H1 (cell line): Measurements from ENCODE around the gene NPR1. TPM values are rescaled to one million over a fixed set of nuclear protein-coding genes. Genes with fewer than 3 reads are reported as not detected.

Experiments
- CTCF ChIA-PET: fragments of 300-600 bp; sonication (Branson Sonifier 250); formaldehyde crosslinking; loops from one replicate; lab custom pipeline; 2021; ENCODE audit not compliant: partially characterized antibody; lab: Charles Lee
- POLR2A ChIA-PET: fragments of 300-600 bp; sonication (Branson Sonifier 250); formaldehyde crosslinking; loops from one replicate; lab custom pipeline; 2021; ENCODE audit warnings: inconsistent platforms; ENCODE audit not compliant: partially characterized antibody; lab: Charles Lee
- DNase-seq, 2 experiments: peaks; one replicate each; pipeline versions ENCODE4 v3.0.0 to v3.0.0-alpha.2; 2010 to 2022; ENCODE audit warnings: low spot score in 2 of 2, low read depth in 1 of 2, mixed read lengths in 1 of 2
- FAIRE-seq: peaks from 2 replicates; lab custom pipeline; 2011; peaks lifted over from hg19 to GRCh38; lab: Jason Lieb, UNC
- H2AFZ ChIP-seq: 2 replicates; pipeline ENCODE4 v1.8.1; 2012; ENCODE audit warnings: low read length, inconsistent platforms
- H2AK5ac ChIP-seq: 2 replicates; pipeline ENCODE4 v1.6.1; 2013; ENCODE audit warnings: low read depth, low read length
- H2BK120ac ChIP-seq: replicated peaks from 2 replicates; pipeline ENCODE3; 2013; ENCODE audit warnings: low read depth, low read length, inconsistent platforms
- H2BK12ac ChIP-seq: 2 replicates; pipeline ENCODE4 v1.6.1; 2013; ENCODE audit warnings: low read depth, low read length
- H2BK15ac ChIP-seq: 2 replicates; pipeline ENCODE4 v1.6.1; 2013; ENCODE audit warnings: low read length
- H2BK20ac ChIP-seq: 2 replicates; pipeline ENCODE4 v1.6.1; 2013; ENCODE audit warnings: low read length
- H2BK5ac ChIP-seq: 2 replicates; pipeline ENCODE4 v1.6.1; 2013; ENCODE audit warnings: low read depth, low read length
- H3K14ac ChIP-seq: 2 replicates; pipeline ENCODE4 v1.6.1; 2013; ENCODE audit warnings: inconsistent platforms; ENCODE audit not compliant: insufficient read length
- H3K18ac ChIP-seq: 2 replicates; pipeline ENCODE4 v1.6.1; 2013; ENCODE audit warnings: low read length; ENCODE audit errors: extremely low read depth
- H3K23ac ChIP-seq: 2 replicates; pipeline ENCODE4 v1.6.1; 2013; ENCODE audit warnings: inconsistent platforms; ENCODE audit not compliant: insufficient read length
- H3K23me2 ChIP-seq: 2 replicates; pipeline ENCODE4 v1.6.1; 2013; ENCODE audit warnings: low read depth, low read length
- H3K27ac ChIP-seq: 2 replicates; pipeline ENCODE4 v1.6.1; 2011; ENCODE audit warnings: low read depth, low read length, inconsistent platforms
- H3K27me3 ChIP-seq, 4 experiments: replicated peaks in 1 of 4; 1 replicate in 1 of 4; 2 replicates in 3 of 4; pipeline versions ENCODE4 v1.6.1 to v1.8.1; 2011 to 2013; ENCODE audit warnings: low read length in 3 of 4, mild to moderate bottlenecking in 3 of 4, inconsistent platforms in 2 of 4, mixed read lengths in 2 of 4, moderate library complexity in 1 of 4; ENCODE audit not compliant: control insufficient read depth in 3 of 4, insufficient read depth in 3 of 4; ENCODE audit errors: extremely low read depth in 1 of 4
- H3K36me3 ChIP-seq, 4 experiments: 2 replicates each; pipeline versions ENCODE4 v1.6.1 to v1.8.1; 2011 to 2013; ENCODE audit warnings: mild to moderate bottlenecking in 4 of 4, low read length in 3 of 4, moderate library complexity in 2 of 4, control low read depth in 1 of 4, inconsistent platforms in 1 of 4; ENCODE audit not compliant: insufficient read depth in 4 of 4, control insufficient read depth in 2 of 4
- H3K4ac ChIP-seq: replicated peaks from 2 replicates; pipeline ENCODE3; 2013; ENCODE audit warnings: low read length, low read depth, mixed read lengths, inconsistent platforms; ENCODE audit not compliant: insufficient read length
- H3K4me1 ChIP-seq, 4 experiments: replicated peaks in 1 of 4; 1 replicate in 1 of 4; 2 replicates in 3 of 4; pipeline versions ENCODE4 v1.6.1 to v1.8.1; 2011 to 2013; ENCODE audit warnings: low read length in 3 of 4, inconsistent platforms in 2 of 4, mixed read lengths in 1 of 4; ENCODE audit not compliant: insufficient read depth in 4 of 4, control insufficient read depth in 3 of 4
- H3K4me2 ChIP-seq, 2 experiments: 2 replicates each; pipeline versions ENCODE4 v1.6.1 to v1.8.1; 2011 to 2013; ENCODE audit warnings: low read depth in 2 of 2, low read length in 2 of 2, control low read depth in 1 of 2, inconsistent platforms in 1 of 2, mild to moderate bottlenecking in 1 of 2; ENCODE audit not compliant: insufficient read depth in 1 of 2
- H3K4me3 ChIP-seq, 4 experiments: fragments of 200-600, 300-600 bp in 1 of 4; sonication (generic), shearing (Covaris generic), sonication (Bioruptor Twin) in 1 of 4; 2 replicates each; pipeline versions ENCODE4 v1.5.1 to v1.8.1; 2011 to 2016; ENCODE audit warnings: low read length in 4 of 4, low read depth in 3 of 4, control low read depth in 2 of 4, inconsistent platforms in 2 of 4, mild to moderate bottlenecking in 2 of 4, mixed read lengths in 1 of 4, moderate library complexity in 1 of 4; ENCODE audit not compliant: insufficient read depth in 2 of 4; ENCODE audit errors: extremely low read depth in 1 of 4
- H3K56ac ChIP-seq: replicated peaks from 2 replicates; pipeline ENCODE3; 2013; ENCODE audit warnings: low read depth, mild to moderate bottlenecking, mixed read lengths, low read length, inconsistent platforms; ENCODE audit not compliant: insufficient read length
- H3K79me1 ChIP-seq: 2 replicates; pipeline ENCODE4 v1.6.1; 2013; ENCODE audit warnings: low read depth, low read length, control low read depth
- H3K79me2 ChIP-seq, 2 experiments: 2 replicates each; pipeline versions ENCODE4 v1.6.1 to v1.8.1; 2012 to 2013; ENCODE audit warnings: low read length in 2 of 2, mild to moderate bottlenecking in 2 of 2, inconsistent platforms in 1 of 2; ENCODE audit not compliant: insufficient read depth in 2 of 2, control insufficient read depth in 1 of 2
- H3K9ac ChIP-seq, 4 experiments: replicated peaks in 1 of 4; 1 replicate in 1 of 4; 2 replicates in 3 of 4; pipeline versions ENCODE4 v1.6.1 to v1.8.1; 2011 to 2013; ENCODE audit warnings: low read depth in 3 of 4, low read length in 3 of 4, control low read depth in 2 of 4, mild to moderate bottlenecking in 2 of 4, moderate library complexity in 2 of 4, inconsistent platforms in 1 of 4; ENCODE audit errors: extremely low read depth in 1 of 4
- H3K9me3 ChIP-seq, 2 experiments: 2 replicates each; pipeline versions ENCODE4 v1.6.1 to v1.8.1; 2012 to 2013; ENCODE audit warnings: mild to moderate bottlenecking in 2 of 2, moderate library complexity in 2 of 2, control low read depth in 1 of 2, inconsistent platforms in 1 of 2, low read depth in 1 of 2, low read length in 1 of 2, mixed read lengths in 1 of 2; ENCODE audit not compliant: insufficient read depth in 2 of 2
- H4K20me1 ChIP-seq, 2 experiments: replicated peaks in 1 of 2; 2 replicates each; pipeline versions ENCODE3 to v1.8.1; 2011 to 2013; ENCODE audit warnings: inconsistent platforms in 2 of 2, low read length in 2 of 2, mild to moderate bottlenecking in 1 of 2; ENCODE audit not compliant: insufficient read depth in 2 of 2, control insufficient read depth in 1 of 2
- H4K5ac ChIP-seq: 2 replicates; pipeline ENCODE4 v1.6.1; 2013; ENCODE audit warnings: low read length, low read depth, mixed read lengths, inconsistent platforms; ENCODE audit not compliant: insufficient read length
- H4K8ac ChIP-seq: 2 replicates; pipeline ENCODE4 v1.8.0; 2013; ENCODE audit warnings: mild to moderate bottlenecking, moderate library complexity, low read length, inconsistent platforms; ENCODE audit not compliant: insufficient read depth; ENCODE audit errors: extremely low read depth
- H4K91ac ChIP-seq: replicated peaks from 2 replicates; pipeline ENCODE3; 2013; ENCODE audit warnings: low read length, mixed read lengths, inconsistent platforms; ENCODE audit not compliant: insufficient read length
- CBX5 ChIP-seq: fragments of 300-800, 300-1000 bp; sonication (generic); IDR thresholded peaks from 2 replicates; pipeline ENCODE4 v1.7.1; 2016; ENCODE audit warnings: antibody characterized with exemption, low read length, low read depth
- CREB1 ChIP-seq: IDR thresholded peaks from 2 replicates; pipeline ENCODE4 v1.6.1; 2012; ENCODE audit warnings: inconsistent platforms
- HDAC2 ChIP-seq, 2 experiments: fragments of 300-600 bp in 1 of 2; sonication (generic) in 1 of 2; IDR thresholded peaks; 2 replicates each; pipeline ENCODE4 v1.6.1; 2011 to 2012; ENCODE audit warnings: low read depth in 2 of 2, low read length in 2 of 2, mild to moderate bottlenecking in 2 of 2, moderate library complexity in 2 of 2, borderline replicate concordance in 1 of 2, inconsistent platforms in 1 of 2
- POU5F1 ChIP-seq: IDR thresholded peaks from 2 replicates; pipeline ENCODE4 v1.6.1; 2011; ENCODE audit warnings: low read depth, mild to moderate bottlenecking, low read length, moderate library complexity
- RAD21 ChIP-seq, 2 experiments: IDR thresholded peaks in 1 of 2; conservative IDR thresholded peaks in 1 of 2; 2 replicates each; pipeline ENCODE4 v1.6.1; 2011; ENCODE audit warnings: low read depth in 2 of 2, low read length in 2 of 2, improper control_type of control experiment in 1 of 2, inconsistent platforms in 1 of 2, mild to moderate bottlenecking in 1 of 2, moderate library complexity in 1 of 2
- RNF2 ChIP-seq: fragments of 200-900, 300-1000 bp; sonication (generic); IDR thresholded peaks from 2 replicates; pipeline ENCODE4 v1.7.1; 2016; ENCODE audit warnings: borderline replicate concordance, low read depth, mild to moderate bottlenecking, antibody characterized with exemption, low read length; ENCODE audit not compliant: poor library complexity, severe bottlenecking; ENCODE audit errors: missing control alignments
- SP2 ChIP-seq: IDR thresholded peaks from 2 replicates; pipeline ENCODE4 v1.6.1; 2012; ENCODE audit warnings: mild to moderate bottlenecking, low read length, inconsistent platforms
- TAF1 ChIP-seq: IDR thresholded peaks from 2 replicates; pipeline ENCODE4 v1.6.1; 2011; ENCODE audit warnings: mild to moderate bottlenecking, low read depth, low read length
- TBP ChIP-seq: IDR thresholded peaks from 2 replicates; pipeline ENCODE4 v1.6.1; 2011; ENCODE audit warnings: low read depth, low read length, improper control_type of control experiment
- TCF12 ChIP-seq: IDR thresholded peaks from 2 replicates; pipeline ENCODE4 v1.6.1; 2011; ENCODE audit warnings: low read depth, mild to moderate bottlenecking, low read length
- WGBS, 2 experiments: shearing (Covaris generic) in 1 of 2; methylation state at CpG; one replicate each; pipeline versions ENCODE4 v1.1.6 to v1.1.7; 2013 to 2015; ENCODE audit warnings: low lambda C conversion rate in 2 of 2, mixed read lengths in 2 of 2, inconsistent platforms in 1 of 2, low coverage in 1 of 2, missing lambda C conversion rate in 1 of 2; ENCODE audit not compliant: insufficient replicate concordance in 2 of 2, insufficient coverage in 1 of 2, insufficient read length in 1 of 2; ENCODE audit errors: extremely low coverage in 1 of 2, missing lambda C conversion rate in 1 of 2; 5-methylcytosine and 5-hydroxymethylcytosine counted together
- polyA plus RNA-seq, 7 experiments: library from polyadenylated mRNA; depleted of rRNA in 3 of 7; stranded (reverse) in 5 of 7; unstranded in 2 of 7; fragments of >200 nt in 5 of 7; fragments of 200-250 nt in 2 of 7; gene quantifications; 1 replicate in 5 of 7; 2 replicates in 1 of 7; 4 replicates in 1 of 7; pipeline versions ENCODE4 v1.2.1 to v1.2.3, GENCODE V29; 2011 to 2013; ENCODE audit warnings: missing spikeins in 2 of 7, mixed read lengths in 2 of 7
- total RNA-seq: library from RNA; stranded (reverse); fragmentation: NEBNext Ultra II Directional; extraction: Animal tissue kit (Norgen Biotek cat#: 25700); gene quantifications from 2 replicates; pipeline ENCODE4 v1.2.1, GENCODE V29; 2021
- TF ChIP-seq, protein P1 (sequence below): IDR thresholded peaks from 2 replicates; pipeline ENCODE4 v1.6.1; 2011; ENCODE audit warnings: low read length, improper control_type of control experiment

The NPR1 gene
- total and polyA plus RNA-seq, 2 of the 8 experiments (the other 6 are each of a cell fraction or from before 2014, with no cell fraction given) = 11.7 to 13.2 TPM

DNA sequence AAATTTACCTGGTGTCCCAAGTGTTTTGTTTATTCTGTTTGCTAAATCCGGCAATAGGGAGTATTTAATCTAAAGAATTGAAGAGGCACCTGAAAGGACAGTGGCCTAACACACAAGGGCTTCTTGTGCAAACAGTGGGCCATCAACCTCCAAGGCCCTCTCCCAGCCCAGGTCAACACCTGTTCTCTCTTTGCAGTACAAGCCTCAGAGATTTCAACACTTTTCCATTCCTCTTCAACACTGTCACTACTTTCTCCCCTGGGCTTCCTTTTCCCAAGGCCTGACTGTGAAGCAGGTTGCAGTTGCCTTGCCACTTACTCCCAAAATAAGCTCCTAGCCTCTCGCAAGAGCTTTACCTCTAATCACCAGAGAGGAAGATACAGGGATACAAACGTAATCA is 23.2 kb upstream of the NPR1 start:
- peaks cover 0 to 4% (median 2%) of the 10 kb centered on the region in 4 experiments; a peak in 2 of 7 replicates for H3K4me1 ChIP-seq
- no peak overlapping the region for H2BK5ac ChIP-seq
- H2BK12ac ChIP-seq = no peak overlapping the region
- H4K91ac ChIP-seq = no peak overlapping the region
- H3K18ac ChIP-seq = no peak overlapping the region
- H3K23ac ChIP-seq = no peak overlapping the region
- no peak overlapping the region for H3K4me3 ChIP-seq
- H4K8ac ChIP-seq = no peak overlapping the region
- H2AK5ac ChIP-seq = no peak overlapping the region
- no peak overlapping the region for H3K4me2 ChIP-seq
- H3K4ac ChIP-seq = no peak overlapping the region
- H4K20me1 ChIP-seq = peaks cover 0 to 5% of the 10 kb centered on the region in 2 experiments
- CTCF ChIA-PET = interaction anchor here (0.8 to 1.4 kb wide), 3 partner anchors 8 to 117 kb away, joined by 3 to 5 read pairs (median 3); partner anchors contain the start of gene S100A1
- no peaks in the 10 kb centered on the region for H3K9me3 ChIP-seq
- DNase-seq (no peak), FAIRE-seq (no peak)
- no peaks in the 10 kb centered on the region for H3K23me2 ChIP-seq
- no peaks in the 10 kb centered on the region for H3K27me3 ChIP-seq
- H2AFZ ChIP-seq = no peak overlapping the region
- H3K56ac ChIP-seq = no peak overlapping the region
- no peak overlapping the region for H3K9ac ChIP-seq
- 84% methylated on average over 3 of the region's 3 CpGs; no CpG with 5 or more reads in 1 of the 2 experiments for WGBS, 2 experiments
- no peak overlapping the region for H3K27ac ChIP-seq
- peaks cover 0 to 11% of the 10 kb centered on the region in 2 experiments; a peak in 2 of 4 replicates for H3K79me2 ChIP-seq
- no peak overlapping the region for H2BK20ac ChIP-seq
- H3K79me1 ChIP-seq = peaks cover 5% of the 10 kb centered on the region; the same call in 1 of the 2 replicates
- no peak overlapping the region for H2BK120ac ChIP-seq
- POLR2A ChIA-PET = interaction anchor here (0.6 to 19.8 kb wide), 3 partner anchors 11 to 12 kb away, joined by 3 to 343 read pairs (median 3); no protein-coding TSS in a partner anchor
- H3K36me3 ChIP-seq = no peaks in the 10 kb centered on the region
- H3K14ac ChIP-seq = no peak overlapping the region
- H4K5ac ChIP-seq = no peak overlapping the region
- no peak overlapping the region for H2BK15ac ChIP-seq
- TF ChIP-seq POU5F1 = no peak
- TF ChIP-seq, protein P1, sequence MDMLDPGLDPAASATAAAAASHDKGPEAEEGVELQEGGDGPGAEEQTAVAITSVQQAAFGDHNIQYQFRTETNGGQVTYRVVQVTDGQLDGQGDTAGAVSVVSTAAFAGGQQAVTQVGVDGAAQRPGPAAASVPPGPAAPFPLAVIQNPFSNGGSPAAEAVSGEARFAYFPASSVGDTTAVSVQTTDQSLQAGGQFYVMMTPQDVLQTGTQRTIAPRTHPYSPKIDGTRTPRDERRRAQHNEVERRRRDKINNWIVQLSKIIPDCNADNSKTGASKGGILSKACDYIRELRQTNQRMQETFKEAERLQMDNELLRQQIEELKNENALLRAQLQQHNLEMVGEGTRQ = no peak
- no peak for TF ChIP-seq CREB1
- no peak for TF ChIP-seq TAF1
- no peak for TF ChIP-seq RNF2
- no peak for TF ChIP-seq SP2
- TF ChIP-seq TBP = no peak
- TF ChIP-seq RAD21 (IDR thresholded peaks at IDR 0.05 in 1 of 2, conservative IDR thresholded peaks at IDR 0.05 in 1 of 2; ENCODE audit: low read depth in 2 of 2, low read length in 2 of 2) = no peak
- TF ChIP-seq HDAC2 (IDR thresholded peaks at IDR 0.05; ENCODE audit: borderline replicate concordance in 1 of 2, low read depth in 2 of 2, low read length in 2 of 2) = no peak
- TF ChIP-seq TCF12 = no peak
- TF ChIP-seq CBX5 = no peak
